CD14-positive monocyte (primary cell): Measurements from ENCODE around the gene MASP1. TPM values are rescaled to one million over a fixed set of nuclear protein-coding genes. Genes with fewer than 3 reads are reported as not detected.

Experiments
- DNase-seq, 3 donors: peaks; one replicate each; pipeline ENCODE4 v3.0.0-alpha.2; 2011 to 2022
- H2AFZ ChIP-seq: 2 replicates; pipeline ENCODE4 v1.6.0; 2012; ENCODE audit warnings: mild to moderate bottlenecking, low read depth, low read length, inconsistent platforms; ENCODE audit not compliant: insufficient read depth, poor library complexity, severe bottlenecking
- H3K27ac ChIP-seq, 2 donors: 1 replicate in 1 of 2; 2 replicates in 1 of 2; pipeline ENCODE4 v1.5.1; 2012 to 2013; ENCODE audit warnings: low read length in 2 of 2, control low read depth in 1 of 2, inconsistent platforms in 1 of 2, low read depth in 1 of 2, mild to moderate bottlenecking in 1 of 2
- H3K27me3 ChIP-seq, 2 donors: one replicate each; pipeline versions ENCODE4 v1.6.0 to v1.6.1; 2011 to 2013; ENCODE audit warnings: low read length in 2 of 2; ENCODE audit not compliant: control insufficient read depth in 2 of 2, insufficient read depth in 2 of 2
- H3K36me3 ChIP-seq, 2 donors: replicated peaks in 1 of 2; 1 replicate in 1 of 2; 2 replicates in 1 of 2; pipeline versions ENCODE4 v1.5.1 to v1.6.1; 2012 to 2013; ENCODE audit warnings: low read length in 2 of 2, control low read depth in 1 of 2, inconsistent platforms in 1 of 2, mild to moderate bottlenecking in 1 of 2; ENCODE audit not compliant: insufficient read depth in 2 of 2, control insufficient read depth in 1 of 2
- H3K4me1 ChIP-seq, 2 donors: 1 replicate in 1 of 2; 2 replicates in 1 of 2; pipeline versions ENCODE4 v1.5.1 to v1.6.1; 2012 to 2013; ENCODE audit warnings: low read length in 2 of 2, control low read depth in 1 of 2, inconsistent platforms in 1 of 2, mild to moderate bottlenecking in 1 of 2, moderate library complexity in 1 of 2; ENCODE audit not compliant: insufficient read depth in 2 of 2, control insufficient read depth in 1 of 2
- H3K4me2 ChIP-seq: replicated peaks from 2 replicates; pipeline ENCODE3; 2012; ENCODE audit warnings: low read length, moderate library complexity, mild to moderate bottlenecking; ENCODE audit not compliant: poor library complexity, severe bottlenecking; ENCODE audit errors: extremely low read depth
- H3K4me3 ChIP-seq, 3 experiments: fragments of 200-600 bp in 1 of 3; sonication (generic) in 1 of 3; replicated peaks in 1 of 3; 1 replicate in 2 of 3; 2 replicates in 1 of 3; pipeline ENCODE4 v1.5.1; 2011 to 2013; ENCODE audit warnings: low read length in 3 of 3, mild to moderate bottlenecking in 3 of 3, control low read depth in 2 of 3, low read depth in 2 of 3, inconsistent platforms in 1 of 3, moderate library complexity in 1 of 3
- H3K79me2 ChIP-seq: 2 replicates; pipeline ENCODE4 v1.6.0; 2012; ENCODE audit warnings: mild to moderate bottlenecking, control low read depth, inconsistent platforms, low read length, moderate library complexity; ENCODE audit not compliant: insufficient read depth
- H3K9ac ChIP-seq: 2 replicates; pipeline ENCODE4 v1.6.0; 2017; ENCODE audit warnings: low read length, mild to moderate bottlenecking; ENCODE audit not compliant: insufficient read depth, poor library complexity, severe bottlenecking
- H3K9me3 ChIP-seq, 2 donors: replicated peaks in 1 of 2; 1 replicate in 1 of 2; 2 replicates in 1 of 2; pipeline versions ENCODE4 v1.5.1 to v1.6.1; 2012 to 2013; ENCODE audit warnings: low read length in 2 of 2, control low read depth in 1 of 2; ENCODE audit not compliant: control insufficient read depth in 1 of 2, insufficient read depth in 1 of 2
- H4K20me1 ChIP-seq: 2 replicates; pipeline ENCODE4 v1.6.0; 2012; ENCODE audit warnings: mild to moderate bottlenecking, low read length, control low read depth, moderate library complexity; ENCODE audit not compliant: insufficient read depth
- H3K27ac Mint-ChIP-seq, 7 donors: one replicate each; pipeline ENCODE4 v1.8.0; 2020; ENCODE audit warnings: mild to moderate bottlenecking in 7 of 7, mixed read lengths in 7 of 7, moderate library complexity in 6 of 7, inconsistent platforms in 2 of 7
- H3K27me3 Mint-ChIP-seq, 3 donors: one replicate each; pipeline ENCODE4 v1.8.0; 2021 to 2022; ENCODE audit warnings: low read depth in 3 of 3, mild to moderate bottlenecking in 3 of 3, mixed read lengths in 3 of 3, moderate library complexity in 3 of 3, inconsistent platforms in 1 of 3
- H3K36me3 Mint-ChIP-seq, 2 donors: one replicate each; pipeline ENCODE4 v1.8.0; 2020; ENCODE audit warnings: mixed read lengths in 2 of 2, inconsistent platforms in 1 of 2, mild to moderate bottlenecking in 1 of 2
- H3K4me1 Mint-ChIP-seq: one replicate; pipeline ENCODE4 v1.8.0; 2020; ENCODE audit warnings: mild to moderate bottlenecking, mixed read lengths
- H3K4me3 Mint-ChIP-seq, 2 donors: one replicate each; pipeline ENCODE4 v1.8.0; 2020; ENCODE audit warnings: mild to moderate bottlenecking in 2 of 2, mixed read lengths in 2 of 2, moderate library complexity in 1 of 2
- H3K9me3 Mint-ChIP-seq, 7 donors: one replicate each; pipeline ENCODE4 v1.8.0; 2020 to 2022; ENCODE audit warnings: mixed read lengths in 7 of 7, mild to moderate bottlenecking in 6 of 7, moderate library complexity in 6 of 7, inconsistent platforms in 2 of 7
- WGBS: methylation state at CpG from one replicate; pipeline ENCODE4 v1.1.5; 2013; ENCODE audit warnings: missing lambda C conversion rate; ENCODE audit not compliant: insufficient coverage; 5-methylcytosine and 5-hydroxymethylcytosine counted together
- intact Hi-C, 2 donors: fragments of 100-400 bp; cut with micrococcal nuclease; formaldehyde crosslinking; loops; one replicate each; pipeline versions ENCODE4 v1.15.0 to v1.15.1; 2023
- polyA plus RNA-seq, 3 donors: library from polyadenylated mRNA; depleted of rRNA in 1 of 3; unstranded in 2 of 3; stranded (reverse) in 1 of 3; fragments of 300-500 nt in 2 of 3; fragments of >200 nt in 1 of 3; fragmentation: Illumina TruSeq in 2 of 3; gene quantifications; 1 replicate in 2 of 3; 2 replicates in 1 of 3; pipeline ENCODE4 v1.2.3, GENCODE V29; 2012 to 2021
- TF ChIP-seq, protein P1 (sequence below): fragments of 200-600 bp; IDR thresholded peaks from one replicate; pipeline ENCODE4 v1.8.0; 2022; ENCODE audit warnings: antibody characterized with exemption, mild to moderate bottlenecking

MASP1 gene
- polyA plus RNA-seq, 3 donors: not detected

DNA sequence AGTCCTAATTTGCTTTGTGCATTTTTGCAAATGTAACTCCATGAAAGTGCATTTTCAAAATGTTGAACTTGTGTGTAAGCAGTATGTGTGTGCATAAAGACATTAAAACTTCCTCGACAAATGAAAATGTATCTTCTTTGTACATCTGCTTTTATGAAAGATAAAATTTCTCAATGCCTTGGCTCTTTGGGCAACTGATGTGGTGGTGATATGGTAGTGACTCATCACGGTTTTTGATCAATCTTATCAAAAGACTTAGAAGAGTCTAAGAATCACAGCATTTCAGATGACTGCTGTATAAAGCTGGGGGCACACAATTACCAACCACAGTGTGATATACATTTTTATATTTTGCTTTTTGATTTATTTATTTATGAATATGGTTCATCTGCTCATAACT lies 5.4 kb upstream of the MASP1 start:
- Histone ChIP-seq H3K9me3 (no peaks in the 10 kb centered on the region), H3K4me2 (no peak overlapping the region), H3K27me3 (peaks cover 0 to 6% of the 10 kb centered on the region in 2 donors), H3K79me2 (no peaks in the 10 kb centered on the region), H3K4me3 (no peak overlapping the region), H2AFZ (no peak overlapping the region), H4K20me1 (no peaks in the 10 kb centered on the region), H3K27ac (no peak overlapping the region), H3K4me1 (no peaks in the 10 kb centered on the region), H3K9ac (no peak overlapping the region), H3K36me3 (no peaks in the 10 kb centered on the region)
- intact Hi-C loops: no loop called here
- no peak for DNase-seq
- H3K27ac Mint-ChIP-seq: no peak overlapping the region
- WGBS: no CpG with 5 or more reads among the region's 2 CpGs
- peaks cover 0 to 6% (median 2%) of the 10 kb centered on the region in 3 donors for H3K27me3 Mint-ChIP-seq
- no peaks in the 10 kb centered on the region for H3K36me3 Mint-ChIP-seq
- TF ChIP-seq, protein P1, sequence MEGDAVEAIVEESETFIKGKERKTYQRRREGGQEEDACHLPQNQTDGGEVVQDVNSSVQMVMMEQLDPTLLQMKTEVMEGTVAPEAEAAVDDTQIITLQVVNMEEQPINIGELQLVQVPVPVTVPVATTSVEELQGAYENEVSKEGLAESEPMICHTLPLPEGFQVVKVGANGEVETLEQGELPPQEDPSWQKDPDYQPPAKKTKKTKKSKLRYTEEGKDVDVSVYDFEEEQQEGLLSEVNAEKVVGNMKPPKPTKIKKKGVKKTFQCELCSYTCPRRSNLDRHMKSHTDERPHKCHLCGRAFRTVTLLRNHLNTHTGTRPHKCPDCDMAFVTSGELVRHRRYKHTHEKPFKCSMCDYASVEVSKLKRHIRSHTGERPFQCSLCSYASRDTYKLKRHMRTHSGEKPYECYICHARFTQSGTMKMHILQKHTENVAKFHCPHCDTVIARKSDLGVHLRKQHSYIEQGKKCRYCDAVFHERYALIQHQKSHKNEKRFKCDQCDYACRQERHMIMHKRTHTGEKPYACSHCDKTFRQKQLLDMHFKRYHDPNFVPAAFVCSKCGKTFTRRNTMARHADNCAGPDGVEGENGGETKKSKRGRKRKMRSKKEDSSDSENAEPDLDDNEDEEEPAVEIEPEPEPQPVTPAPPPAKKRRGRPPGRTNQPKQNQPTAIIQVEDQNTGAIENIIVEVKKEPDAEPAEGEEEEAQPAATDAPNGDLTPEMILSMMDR: no peak
- no peak overlapping the region for H3K4me3 Mint-ChIP-seq
- no peaks in the 10 kb centered on the region for H3K4me1 Mint-ChIP-seq
- H3K9me3 Mint-ChIP-seq: peaks cover 0 to 3% (median 2%) of the 10 kb centered on the region in 7 donors

DNA sequence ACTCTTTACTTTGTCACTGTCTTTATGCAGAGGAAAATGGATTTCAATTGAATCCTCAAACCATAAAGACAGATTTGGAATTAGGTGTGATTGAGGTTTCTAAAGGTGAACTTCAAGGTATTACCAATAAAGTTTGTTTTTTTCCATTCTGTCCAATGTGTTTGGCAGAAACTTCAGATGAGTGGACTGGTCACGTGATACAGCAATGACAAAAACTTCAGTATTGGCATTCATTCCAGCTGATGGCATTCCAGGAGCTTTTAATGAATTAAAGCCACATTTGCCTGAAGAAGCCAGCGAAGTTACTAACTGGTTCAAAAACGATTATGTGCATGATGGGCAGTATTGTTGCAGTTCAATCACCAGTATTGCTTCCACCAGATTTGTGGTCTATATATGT lies 4.5 kb upstream of the MASP1 start:
- Histone ChIP-seq H3K79me2 (no peaks in the 10 kb centered on the region), H3K4me3 (no peak overlapping the region), H3K4me1 (no peaks in the 10 kb centered on the region), H3K4me2 (no peak overlapping the region), H3K27me3 (peaks cover 0 to 13% of the 10 kb centered on the region in 2 donors), H3K27ac (no peak overlapping the region), H4K20me1 (no peaks in the 10 kb centered on the region), H3K36me3 (no peaks in the 10 kb centered on the region), H3K9ac (no peak overlapping the region), H3K9me3 (no peaks in the 10 kb centered on the region), H2AFZ (no peak overlapping the region)
- peaks cover 3 to 7% (median 3%) of the 10 kb centered on the region in 3 donors for H3K27me3 Mint-ChIP-seq
- peaks cover 0 to 3% (median 2%) of the 10 kb centered on the region in 7 donors for H3K9me3 Mint-ChIP-seq
- no peak overlapping the region for H3K4me3 Mint-ChIP-seq
- intact Hi-C loops: no loop called here
- no peak for DNase-seq
- WGBS: 88% methylated on average over 3 of the region's 3 CpGs
- H3K27ac Mint-ChIP-seq: no peak overlapping the region
- no peaks in the 10 kb centered on the region for H3K36me3 Mint-ChIP-seq
- TF ChIP-seq, protein P1: no peak
- no peaks in the 10 kb centered on the region for H3K4me1 Mint-ChIP-seq
